Fibroblast of upper back skin (primary cell): ENCODE data around the gene SSR2.

ENCODE experiments used
- DNase-seq: peaks from one replicate; pipeline ENCODE4 v3.0.0-alpha.2; 2013

Gene SSR2

DNA sequence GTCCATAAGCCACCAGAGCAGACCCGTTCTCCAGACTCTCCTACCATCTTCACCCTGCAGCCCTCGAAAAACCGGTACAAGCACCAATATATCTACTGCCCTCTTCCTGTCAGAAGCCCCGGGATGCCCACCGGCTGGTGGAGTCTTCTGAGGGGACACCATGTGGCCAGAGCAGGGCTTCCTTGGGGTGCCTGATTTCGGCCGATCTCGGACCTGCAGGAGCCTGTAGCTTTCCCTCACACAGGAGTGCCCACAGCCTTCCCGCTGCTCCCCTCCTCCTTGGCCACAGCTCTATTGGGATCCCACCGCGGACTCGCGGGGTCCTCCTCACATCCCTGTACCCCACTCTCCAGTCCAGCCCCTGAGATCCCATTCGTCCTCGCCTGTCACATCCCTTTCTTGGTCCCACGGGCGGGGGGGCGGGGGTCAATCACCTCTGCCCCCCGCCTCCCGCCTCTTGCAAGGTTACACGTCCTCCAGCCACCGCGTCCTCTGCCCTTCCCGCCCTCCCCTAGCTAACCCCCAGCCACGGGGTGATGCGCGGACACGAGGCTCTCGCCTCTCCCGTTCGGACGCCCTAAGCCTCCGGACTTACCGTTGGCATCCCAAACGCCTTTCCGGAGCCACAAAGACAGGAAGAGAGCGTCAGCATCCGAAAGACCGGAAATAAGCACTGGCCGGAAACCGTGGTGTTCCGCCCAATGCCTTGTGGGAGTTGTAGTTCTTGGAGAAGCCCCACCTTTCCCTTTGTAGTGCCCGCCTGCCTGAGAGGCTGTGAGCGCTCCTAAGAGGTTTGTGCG, at the start of gene SSR2:
TSS of gene SSR2 (minus strand) at position 659 of the 800 bp plus-strand sequence. CDS start 784 bp downstream, outside the sequence.
- DNase-seq = peak; percentile 92

GRCh38 chr1:156070548-156070947, 49.8 kb upstream of the SSR2 start:
- DNase-seq = no peak

DNA sequence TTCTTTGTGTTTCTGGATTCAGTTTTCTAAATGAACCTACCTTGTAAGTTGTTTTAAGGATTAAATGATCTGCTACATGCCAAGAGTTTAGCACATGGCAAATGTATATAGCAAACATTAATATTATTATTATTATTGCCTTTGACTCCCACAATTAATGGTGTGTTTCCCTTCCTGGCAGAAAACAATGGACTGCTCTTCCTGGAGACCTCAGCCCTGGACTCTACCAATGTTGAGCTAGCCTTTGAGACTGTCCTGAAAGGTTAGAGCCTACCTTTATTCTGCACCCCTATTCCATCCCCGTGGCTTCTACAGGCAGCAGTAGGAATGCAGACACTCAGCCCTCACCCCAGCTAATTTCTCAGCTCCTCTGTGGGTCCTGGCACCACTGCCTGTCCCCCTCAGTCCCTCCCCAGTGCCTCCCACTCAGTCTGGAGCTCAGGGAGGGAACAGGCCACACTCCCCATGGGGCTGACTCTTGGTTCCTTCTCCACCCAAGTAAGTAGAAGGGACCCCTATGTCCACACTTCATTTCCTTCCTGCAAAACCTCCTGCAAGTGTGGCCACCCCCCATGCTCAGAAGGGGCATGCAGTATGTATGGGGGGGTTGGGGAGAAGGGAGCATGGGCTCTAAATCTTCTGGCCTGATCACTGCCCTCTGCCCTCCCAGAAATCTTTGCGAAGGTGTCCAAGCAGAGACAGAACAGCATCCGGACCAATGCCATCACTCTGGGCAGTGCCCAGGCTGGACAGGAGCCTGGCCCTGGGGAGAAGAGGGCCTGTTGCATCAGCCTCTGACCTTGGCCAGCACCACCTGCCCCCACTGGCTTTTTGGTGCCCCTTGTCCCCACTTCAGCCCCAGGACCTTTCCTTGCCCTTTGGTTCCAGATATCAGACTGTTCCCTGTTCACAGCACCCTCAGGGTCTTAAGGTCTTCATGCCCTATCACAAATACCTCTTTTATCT, 49.0 kb upstream of the SSR2 start:
- DNase-seq = no peak

DNA sequence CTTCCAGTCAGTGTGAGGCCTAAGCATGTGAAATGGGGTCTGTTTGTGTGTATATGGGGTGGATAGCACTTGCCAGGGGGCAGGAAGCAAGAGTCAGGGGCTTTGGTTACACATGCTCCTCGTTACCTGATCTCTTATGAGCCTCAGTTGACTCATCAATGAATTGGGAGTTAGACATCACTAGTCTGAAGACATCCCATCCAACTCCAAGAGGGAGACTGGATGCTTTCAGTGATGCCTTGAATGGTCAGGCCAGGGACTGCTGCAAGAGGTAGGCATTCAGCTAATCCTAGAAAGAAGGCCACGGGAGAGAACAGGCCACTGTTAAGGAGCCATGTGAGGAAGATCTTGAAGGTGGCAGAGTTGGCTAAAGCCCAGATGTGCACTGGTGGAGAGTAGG, 46.5 kb upstream of the SSR2 start:
- DNase-seq = no peak

- no peak for DNase-seq
Observed at GRCh38 chr1:156065871-156066270, 45.1 kb upstream of the SSR2 start.

GRCh38 chr1:156065212-156065611, 44.5 kb upstream of the SSR2 start:
- no peak for DNase-seq

DNA sequence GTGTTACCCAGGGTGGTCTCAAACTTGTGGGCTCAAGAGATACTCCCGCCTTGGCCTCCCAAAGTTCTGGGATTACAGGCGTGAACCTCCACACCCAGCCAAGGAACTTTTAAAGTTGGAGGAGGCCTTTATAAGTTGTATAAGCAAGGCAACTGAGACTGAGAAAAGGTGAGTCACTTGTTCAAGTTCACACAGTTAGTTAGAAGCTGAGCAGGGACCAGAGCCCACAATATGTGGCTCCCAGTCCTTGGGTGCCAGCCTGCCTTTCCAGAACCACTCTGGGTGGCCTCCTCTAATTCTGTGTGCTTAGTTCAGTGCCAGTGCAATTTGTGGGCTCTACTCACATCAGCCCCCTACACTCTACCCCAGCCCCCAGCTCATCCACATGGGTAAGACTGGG, 43.9 kb upstream of the SSR2 start:
- DNase-seq = no peak

DNA sequence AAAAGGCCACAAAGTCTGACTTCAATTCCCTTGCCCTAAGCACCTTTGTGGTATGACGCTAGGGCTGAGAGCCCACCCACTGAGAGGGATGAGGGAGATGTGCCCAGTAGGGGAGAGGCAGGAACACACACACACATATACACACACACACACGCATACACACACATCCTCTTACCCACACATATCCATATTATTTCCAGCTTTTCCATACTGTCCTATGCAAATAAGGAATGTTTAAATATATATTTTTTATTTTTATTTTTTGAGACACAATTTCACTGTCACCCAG, 43.2 kb upstream of the SSR2 start:
- DNase-seq = no peak

- DNase-seq = no peak
Observed at GRCh38 chr1:156062189-156062588, 41.4 kb upstream of the SSR2 start.

GRCh38 chr1:156060937-156061636, 40.3 kb upstream of the SSR2 start, which contains the start of gene RAB25:
Gene RAB25 (plus strand): TSS chr1:156061160. CDS start chr1:156061401, 241 bp downstream.
- DNase-seq = no peak

DNA sequence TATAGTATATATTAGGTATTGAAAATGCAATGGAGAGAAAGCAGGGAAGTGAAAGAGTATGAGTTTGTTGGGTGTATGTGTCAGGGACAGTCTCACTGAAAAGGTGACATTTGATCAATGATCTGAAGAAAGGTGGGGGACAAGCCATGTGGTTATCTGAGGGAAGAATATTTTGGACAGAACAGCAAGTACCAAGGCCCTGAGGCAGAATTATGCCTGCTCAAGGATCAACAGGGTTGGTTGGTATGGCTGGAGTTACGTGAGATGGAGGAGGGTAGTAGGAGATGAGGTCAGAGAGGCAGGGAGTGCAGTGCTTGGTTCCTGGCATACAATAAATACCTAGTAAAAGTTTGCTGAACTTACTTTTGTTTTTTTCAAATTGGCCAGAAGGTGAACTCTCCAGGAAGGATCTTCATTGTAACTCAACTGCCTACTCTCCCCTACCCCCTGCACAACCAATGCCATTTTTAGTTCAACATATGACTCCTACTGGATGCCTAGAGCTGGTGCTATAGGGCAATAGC, 35.6 kb upstream of the SSR2 start:
- DNase-seq = no peak

DNA sequence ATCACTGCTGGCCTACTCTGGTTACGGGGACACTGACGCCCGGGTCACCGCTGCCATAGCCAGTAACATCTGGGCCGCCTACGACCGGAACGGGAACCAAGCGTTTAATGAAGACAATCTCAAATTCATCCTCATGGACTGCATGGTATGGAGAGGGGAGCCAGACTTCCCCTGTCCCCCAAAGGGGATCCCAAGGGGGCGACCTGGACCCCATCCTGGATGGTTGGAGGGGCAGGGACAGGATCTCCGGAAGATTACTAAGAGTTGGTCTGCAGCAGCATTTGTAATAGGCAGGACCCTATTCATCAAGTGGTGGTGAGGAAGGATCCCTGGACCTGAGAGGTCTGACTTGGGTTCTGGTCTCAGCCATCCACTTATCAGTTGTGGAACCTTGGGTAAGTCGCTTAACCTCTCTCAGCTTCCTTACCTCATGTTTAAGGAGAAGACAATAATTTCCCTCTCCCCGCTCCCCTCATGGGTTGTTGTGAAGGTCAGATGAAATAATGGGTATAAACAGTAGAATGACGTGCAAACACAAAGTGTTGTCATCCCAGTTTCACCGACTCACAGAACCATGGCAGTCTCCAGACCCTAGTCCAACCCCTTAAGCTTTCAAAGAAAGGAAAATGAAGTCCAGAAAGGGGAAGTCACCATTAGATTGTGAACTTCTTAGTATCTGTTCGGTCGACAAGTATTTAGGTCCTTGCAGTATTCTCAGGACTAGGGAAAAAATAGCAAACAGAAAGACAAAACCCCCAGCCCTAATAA, 34.7 kb upstream of the SSR2 start:
- DNase-seq = no peak

GRCh38 chr1:156054500-156055280, 33.9 kb upstream of the SSR2 start, which contains the start of gene LAMTOR2:
Gene LAMTOR2 (plus strand): TSS chr1:156054782. CDS start chr1:156054890, 108 bp downstream.
- peak; percentile 97 for DNase-seq

DNA sequence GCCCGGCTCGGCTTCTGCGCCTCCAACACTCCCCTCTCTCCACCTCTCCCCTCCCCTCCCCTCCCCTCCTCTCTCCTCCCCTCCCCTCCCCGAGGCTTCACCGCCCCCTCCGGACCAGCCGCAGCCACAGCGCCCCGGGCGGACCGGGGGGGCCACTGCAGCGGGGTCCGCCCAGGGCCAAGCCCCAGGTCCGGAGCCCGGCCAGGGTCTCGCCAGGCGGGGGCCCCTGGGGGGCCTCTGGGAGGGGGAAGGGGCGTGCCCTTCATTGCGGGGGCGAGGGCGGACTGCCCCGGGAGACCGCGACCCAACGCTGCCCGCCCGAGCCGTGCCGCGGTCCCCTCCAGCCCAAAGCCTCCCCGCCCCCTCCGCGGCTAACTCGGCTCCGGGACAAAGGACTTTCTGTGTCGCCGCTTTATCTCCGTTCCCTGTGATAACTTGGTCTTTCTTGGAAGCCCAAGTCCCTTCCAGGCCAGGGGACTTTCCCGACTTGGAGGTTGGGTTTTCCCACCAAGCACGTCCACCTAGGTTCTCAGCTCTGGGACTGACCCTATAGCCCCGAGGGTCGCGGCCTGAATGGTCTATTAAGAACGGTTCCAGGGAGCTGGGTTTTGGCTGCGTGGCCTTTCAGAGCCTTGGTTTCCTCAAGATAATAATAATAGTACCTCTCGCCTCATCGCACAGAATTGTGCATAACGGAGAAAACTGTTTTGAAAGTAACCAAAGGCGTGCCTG, 33.2 kb upstream of the SSR2 start, which contains the start of gene UBQLN4:
TSS of gene UBQLN4 (minus strand) at position 31 of the 732 bp plus-strand sequence. CDS start 97 bp downstream, outside the sequence.
- peak; percentile 88 for DNase-seq

DNA sequence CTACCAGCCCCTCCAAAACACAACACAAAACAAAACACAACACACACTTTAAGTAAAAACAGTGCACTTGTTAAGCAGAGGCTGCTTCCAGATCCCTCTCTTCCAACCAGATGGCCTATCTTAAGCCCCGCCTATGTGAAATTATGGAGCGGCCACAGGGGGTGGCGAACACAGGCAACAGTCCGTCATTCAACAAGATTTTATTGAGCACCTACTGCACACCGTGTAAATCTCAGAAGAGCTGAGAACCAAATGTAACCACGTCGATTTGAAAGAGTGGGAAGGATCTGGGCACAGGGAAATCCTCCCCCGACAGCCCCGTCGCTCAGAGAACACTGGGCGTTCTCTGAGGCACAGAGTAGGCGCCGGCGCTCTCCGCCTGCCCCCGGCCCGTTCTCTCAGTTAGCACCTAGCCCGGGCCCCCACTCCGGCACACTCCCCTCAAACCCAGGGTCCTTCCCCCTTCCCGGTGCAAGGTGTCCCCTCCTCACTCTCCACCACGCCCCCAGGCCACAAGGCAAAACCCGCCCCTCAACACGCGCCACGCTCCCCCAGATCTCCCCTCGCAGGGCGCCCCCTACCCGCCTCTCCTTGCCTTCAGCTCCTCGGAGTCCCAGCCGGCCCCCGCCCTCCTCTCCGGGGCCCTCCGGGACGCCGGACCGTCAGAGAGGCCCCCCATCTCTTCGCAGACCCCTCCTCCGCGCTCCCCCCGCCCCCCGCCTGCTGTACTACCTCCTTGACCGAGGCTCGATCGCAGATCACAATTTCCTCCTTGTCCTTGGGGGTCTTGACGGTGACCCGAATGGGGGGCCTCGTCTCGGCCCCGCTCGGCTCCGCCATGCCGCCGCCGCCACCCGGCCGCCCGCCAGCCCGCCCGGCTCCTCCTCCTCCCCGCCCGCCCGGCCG, 32.4 kb upstream of the SSR2 start:
- peak; percentile 57 for DNase-seq

DNA sequence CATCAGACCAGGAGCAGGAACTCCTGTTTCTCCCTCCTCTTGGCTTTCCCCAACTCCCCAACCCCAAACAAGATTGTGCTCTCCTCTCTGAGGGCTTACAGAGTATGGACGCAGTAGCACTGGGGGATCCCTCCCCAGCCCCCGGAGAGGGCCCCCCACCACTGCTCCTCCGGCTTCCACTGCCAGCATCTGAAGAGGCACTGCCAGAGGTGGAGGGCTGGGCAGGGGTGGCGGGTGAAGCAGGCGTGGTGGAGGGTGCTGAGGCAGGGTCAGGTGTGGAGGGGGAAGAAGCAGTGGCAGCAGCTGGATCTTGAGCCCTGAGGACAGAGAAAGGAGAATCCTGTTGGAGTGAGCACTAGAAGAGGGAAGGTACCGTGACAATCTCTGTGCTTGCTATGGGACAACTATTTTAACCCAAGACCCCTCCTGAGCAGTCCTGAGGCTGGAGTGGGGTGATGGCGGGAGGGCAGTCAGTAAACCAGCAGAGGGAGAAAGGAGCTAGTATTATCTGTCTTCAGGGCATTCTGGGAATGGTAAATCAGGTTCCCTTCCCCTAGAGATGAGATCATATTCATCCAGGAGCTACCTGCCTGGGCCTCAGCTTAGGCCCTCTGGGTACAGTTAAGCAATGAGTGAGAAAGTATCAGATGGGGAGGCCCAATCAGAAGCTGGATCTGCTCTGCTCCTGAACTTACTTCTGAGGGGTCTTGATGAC, 30.4 kb upstream of the SSR2 start:
- DNase-seq = no peak

DNA sequence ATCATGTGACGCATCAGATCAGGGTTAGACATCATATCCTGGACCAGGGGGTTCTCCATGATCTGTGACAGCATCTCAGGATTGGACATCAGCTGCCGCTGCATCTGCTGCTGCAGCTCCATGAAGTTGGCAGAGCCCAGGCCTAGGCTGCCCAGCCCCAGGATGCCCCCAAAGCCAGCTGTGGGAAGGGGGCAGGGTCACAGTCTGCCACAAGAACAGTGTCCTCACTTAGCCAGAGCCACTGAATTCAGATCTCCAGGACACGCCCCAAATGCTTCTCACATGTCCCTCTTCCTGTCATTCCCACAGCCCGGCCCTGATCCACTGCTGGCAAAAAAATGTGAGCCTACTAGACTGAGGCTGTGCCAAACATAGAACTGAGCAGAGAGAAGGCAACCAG, 29.6 kb upstream of the SSR2 start:
- no peak for DNase-seq

- no peak for DNase-seq
Observed at GRCh38 chr1:156048663-156049258, 28.0 kb upstream of the SSR2 start.
